Measurements from ENCODE around the gene RAD9A.

The RAD9A gene

GRCh38 chr11:67433536-67434394 lies 42.0 kb downstream of the RAD9A start:
- H3K4me3 ChIP-seq (ENCODE audit: low read length) = no peak overlapping the region

GRCh38 chr11:67434395-67434881 lies 42.7 kb downstream of the RAD9A start:
- DNase-seq (ENCODE audit: low read depth, low spot score) = no peak
- H3K4me3 ChIP-seq (ENCODE audit: low read length) = no peak overlapping the region

More at GRCh38 chr11:67433536-67434394, 42.0 kb downstream of the RAD9A start:
- no peak for DNase-seq (ENCODE audit: low read depth, low spot score)

GRCh38 chr11:67435031-67435726 lies 43.4 kb downstream of the RAD9A start:
- no peak overlapping the region for H3K4me3 ChIP-seq (ENCODE audit: low read length)
- no peak for DNase-seq (ENCODE audit: low read depth, low spot score)

GRCh38 chr11:67435727-67436458 lies 44.1 kb downstream of the RAD9A start:
- H3K4me3 ChIP-seq (ENCODE audit: low read length) = peak overlapping the region; percentile 93
- no peak for DNase-seq (ENCODE audit: low read depth, low spot score)

- peak; percentile 71 for DNase-seq (ENCODE audit: low read depth, low spot score)
- H3K4me3 ChIP-seq (ENCODE audit: low read length) = peak overlapping the region; percentile 93
Measured at GRCh38 chr11:67436459-67437081, 44.8 kb downstream of the RAD9A start.

GRCh38 chr11:67437082-67437808 lies 45.5 kb downstream of the RAD9A start, which contains the start of gene PTPRCAP:
TSS of gene PTPRCAP (minus strand) at chr11:67437682. CDS start at chr11:67437619, 63 bp downstream.
- peak; percentile 80 for DNase-seq (ENCODE audit: low read depth, low spot score)
- peak within 1 kb of the TSS; percentile 93 for H3K4me3 ChIP-seq (ENCODE audit: low read length)

GRCh38 chr11:67437809-67438157 lies 46.0 kb downstream of the RAD9A start:
- peak overlapping the region; percentile 93 for H3K4me3 ChIP-seq (ENCODE audit: low read length)

GRCh38 chr11:67438158-67438902 lies 46.5 kb downstream of the RAD9A start:
- H3K4me3 ChIP-seq (ENCODE audit: low read length) = peak overlapping the region; percentile 93
- DNase-seq (ENCODE audit: low read depth, low spot score) = peak; percentile 49

More at GRCh38 chr11:67437809-67438157, 46.0 kb downstream of the RAD9A start:
- DNase-seq (ENCODE audit: low read depth, low spot score) = no peak

- DNase-seq (ENCODE audit: low read depth, low spot score) = peak; percentile 32
- peak overlapping the region; percentile 93 for H3K4me3 ChIP-seq (ENCODE audit: low read length)
Measured at GRCh38 chr11:67439321-67440228, 47.8 kb downstream of the RAD9A start.

GRCh38 chr11:67440229-67441097 lies 48.7 kb downstream of the RAD9A start:
- no peak for DNase-seq (ENCODE audit: low read depth, low spot score)
- H3K4me3 ChIP-seq (ENCODE audit: low read length) = peak overlapping the region; percentile 93

GRCh38 chr11:67441098-67441563 lies 49.3 kb downstream of the RAD9A start:
- H3K4me3 ChIP-seq (ENCODE audit: low read length) = no peak overlapping the region
- DNase-seq (ENCODE audit: low read depth, low spot score) = no peak

GRCh38 chr11:67441731-67442351 lies 50.1 kb downstream of the RAD9A start:
- no peak for DNase-seq (ENCODE audit: low read depth, low spot score)
- no peak overlapping the region for H3K4me3 ChIP-seq (ENCODE audit: low read length)

GRCh38 chr11:67442504-67443404 lies 51.0 kb downstream of the RAD9A start:
- H3K4me3 ChIP-seq (ENCODE audit: low read length) = no peak overlapping the region
- DNase-seq (ENCODE audit: low read depth, low spot score) = no peak

- DNase-seq (ENCODE audit: low read depth, low spot score) = no peak
- H3K4me3 ChIP-seq (ENCODE audit: low read length) = no peak overlapping the region
Measured at GRCh38 chr11:67445515-67445914, 53.7 kb downstream of the RAD9A start.

Measured in Jurkat, Clone E6-1 (cell line).